GM12864 (cell line): ENCODE measurements around the gene WDR7.

Experiments
- DNase-seq: peaks from one replicate; pipeline ENCODE4 v3.0.0-alpha.2; 2011; ENCODE audit warnings: low read depth
- H3K4me3 ChIP-seq: 2 replicates; pipeline ENCODE4 v1.5.1; 2011; ENCODE audit warnings: mild to moderate bottlenecking, low read depth, low read length, control low read depth
- TF ChIP-seq, protein P1 (sequence below): IDR thresholded peaks from 2 replicates; pipeline ENCODE4 v1.5.1; 2011; ENCODE audit warnings: low read depth, mild to moderate bottlenecking, moderate library complexity, low read length, control low read depth, inconsistent platforms; ENCODE audit errors: missing control alignments

WDR7 gene

DNA sequence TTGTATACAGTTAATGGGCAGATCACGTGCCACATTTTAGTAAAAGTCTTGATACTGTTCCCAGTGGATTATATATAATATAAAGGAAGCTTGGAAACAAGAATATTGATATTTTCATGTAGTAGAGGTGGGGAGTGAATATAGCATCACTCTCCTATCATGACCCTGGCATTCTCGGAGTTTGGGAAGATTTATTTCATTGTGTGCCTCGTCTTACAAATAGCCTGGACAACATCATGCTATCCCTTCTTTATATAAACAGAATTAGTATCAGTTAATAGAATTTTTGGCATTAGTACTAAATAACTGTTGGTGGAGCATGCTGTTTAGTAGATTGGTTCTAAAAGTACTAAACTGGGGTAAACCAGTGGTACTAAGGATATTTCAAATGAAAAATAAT is 283.7 kb downstream of the WDR7 start:
- TF ChIP-seq, protein P1, sequence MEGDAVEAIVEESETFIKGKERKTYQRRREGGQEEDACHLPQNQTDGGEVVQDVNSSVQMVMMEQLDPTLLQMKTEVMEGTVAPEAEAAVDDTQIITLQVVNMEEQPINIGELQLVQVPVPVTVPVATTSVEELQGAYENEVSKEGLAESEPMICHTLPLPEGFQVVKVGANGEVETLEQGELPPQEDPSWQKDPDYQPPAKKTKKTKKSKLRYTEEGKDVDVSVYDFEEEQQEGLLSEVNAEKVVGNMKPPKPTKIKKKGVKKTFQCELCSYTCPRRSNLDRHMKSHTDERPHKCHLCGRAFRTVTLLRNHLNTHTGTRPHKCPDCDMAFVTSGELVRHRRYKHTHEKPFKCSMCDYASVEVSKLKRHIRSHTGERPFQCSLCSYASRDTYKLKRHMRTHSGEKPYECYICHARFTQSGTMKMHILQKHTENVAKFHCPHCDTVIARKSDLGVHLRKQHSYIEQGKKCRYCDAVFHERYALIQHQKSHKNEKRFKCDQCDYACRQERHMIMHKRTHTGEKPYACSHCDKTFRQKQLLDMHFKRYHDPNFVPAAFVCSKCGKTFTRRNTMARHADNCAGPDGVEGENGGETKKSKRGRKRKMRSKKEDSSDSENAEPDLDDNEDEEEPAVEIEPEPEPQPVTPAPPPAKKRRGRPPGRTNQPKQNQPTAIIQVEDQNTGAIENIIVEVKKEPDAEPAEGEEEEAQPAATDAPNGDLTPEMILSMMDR = no peak

DNA sequence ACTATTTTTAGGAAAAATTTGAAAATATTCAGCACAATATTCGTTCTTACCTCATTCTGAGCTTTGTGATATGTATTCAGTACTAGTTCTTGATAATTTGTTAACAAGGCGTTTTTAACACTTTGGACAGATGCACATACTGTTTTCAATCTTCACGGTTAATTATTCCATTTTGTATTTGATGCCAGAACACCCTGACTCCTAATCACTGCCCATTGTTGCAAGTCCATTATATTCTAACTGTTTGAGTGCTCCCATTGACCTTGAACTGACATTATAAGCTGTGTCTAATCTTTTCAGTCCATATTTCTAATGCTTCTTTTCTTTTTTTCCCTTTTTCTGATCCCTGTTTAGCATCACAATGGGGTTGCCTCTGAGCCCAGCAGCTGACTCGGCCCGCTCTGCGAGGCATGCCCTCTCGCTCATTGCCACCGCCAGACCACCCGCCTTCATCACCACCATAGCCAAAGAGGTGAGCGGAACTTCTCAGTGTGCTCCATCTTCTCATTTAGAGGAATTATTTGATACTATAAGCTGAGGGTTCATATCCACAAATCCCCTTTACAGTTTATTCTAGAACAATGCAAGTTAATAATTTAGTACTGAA is 284.4 kb downstream of the WDR7 start:
- TF ChIP-seq, protein P1 = no peak
- DNase-seq = no peak
- H3K4me3 ChIP-seq = no peak overlapping the region

More for the DNA sequence above, 283.7 kb downstream of the WDR7 start:
- H3K4me3 ChIP-seq = no peak overlapping the region
- no peak for DNase-seq

DNA sequence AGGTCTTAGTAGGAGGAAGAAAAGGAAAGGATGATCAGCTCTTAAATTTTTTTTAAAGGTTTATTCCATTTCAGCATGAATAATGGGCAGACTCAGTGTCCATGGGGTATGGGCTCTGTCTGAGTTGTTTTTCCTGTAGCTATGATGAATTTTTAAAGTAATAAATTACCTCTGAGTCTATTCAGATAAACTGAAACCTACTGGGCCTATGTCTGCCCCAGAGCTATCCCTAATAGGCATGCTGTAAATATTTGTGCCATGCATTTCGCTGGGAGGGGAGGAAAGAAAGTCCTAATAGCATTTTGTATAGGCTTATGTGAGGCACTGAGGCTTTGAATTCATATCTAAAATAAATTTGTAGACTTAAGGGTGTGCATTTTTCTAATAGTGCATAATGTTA is 285.3 kb downstream of the WDR7 start:
- H3K4me3 ChIP-seq = no peak overlapping the region
- TF ChIP-seq, protein P1 = no peak
- no peak for DNase-seq

DNA sequence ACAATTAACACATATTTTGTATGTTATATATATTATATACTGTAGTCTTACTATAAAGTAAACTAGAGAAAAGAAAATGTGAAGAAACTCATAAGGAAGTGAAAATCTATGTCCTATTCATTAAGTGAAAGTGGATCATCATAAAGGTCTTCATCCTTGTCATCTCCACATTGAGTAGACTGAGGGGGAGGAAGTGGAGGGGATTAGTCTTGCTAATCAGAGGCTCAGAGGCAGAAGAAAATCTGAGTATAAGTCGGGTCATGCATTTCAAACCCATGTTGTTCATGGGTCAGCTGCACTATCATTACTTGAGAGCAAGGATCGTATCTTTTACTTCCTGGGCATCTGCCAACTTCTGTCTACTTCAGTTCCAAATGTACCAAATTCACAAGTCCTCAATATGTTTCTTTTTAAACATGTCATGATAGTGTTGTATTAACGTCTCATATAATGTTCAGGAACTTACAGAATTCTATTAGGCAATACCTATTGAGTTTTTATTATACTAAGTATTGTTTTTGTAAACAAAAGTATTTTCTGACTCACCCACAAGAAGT is 286.8 kb downstream of the WDR7 start:
- TF ChIP-seq, protein P1 = no peak
- no peak for DNase-seq
- H3K4me3 ChIP-seq = no peak overlapping the region

DNA sequence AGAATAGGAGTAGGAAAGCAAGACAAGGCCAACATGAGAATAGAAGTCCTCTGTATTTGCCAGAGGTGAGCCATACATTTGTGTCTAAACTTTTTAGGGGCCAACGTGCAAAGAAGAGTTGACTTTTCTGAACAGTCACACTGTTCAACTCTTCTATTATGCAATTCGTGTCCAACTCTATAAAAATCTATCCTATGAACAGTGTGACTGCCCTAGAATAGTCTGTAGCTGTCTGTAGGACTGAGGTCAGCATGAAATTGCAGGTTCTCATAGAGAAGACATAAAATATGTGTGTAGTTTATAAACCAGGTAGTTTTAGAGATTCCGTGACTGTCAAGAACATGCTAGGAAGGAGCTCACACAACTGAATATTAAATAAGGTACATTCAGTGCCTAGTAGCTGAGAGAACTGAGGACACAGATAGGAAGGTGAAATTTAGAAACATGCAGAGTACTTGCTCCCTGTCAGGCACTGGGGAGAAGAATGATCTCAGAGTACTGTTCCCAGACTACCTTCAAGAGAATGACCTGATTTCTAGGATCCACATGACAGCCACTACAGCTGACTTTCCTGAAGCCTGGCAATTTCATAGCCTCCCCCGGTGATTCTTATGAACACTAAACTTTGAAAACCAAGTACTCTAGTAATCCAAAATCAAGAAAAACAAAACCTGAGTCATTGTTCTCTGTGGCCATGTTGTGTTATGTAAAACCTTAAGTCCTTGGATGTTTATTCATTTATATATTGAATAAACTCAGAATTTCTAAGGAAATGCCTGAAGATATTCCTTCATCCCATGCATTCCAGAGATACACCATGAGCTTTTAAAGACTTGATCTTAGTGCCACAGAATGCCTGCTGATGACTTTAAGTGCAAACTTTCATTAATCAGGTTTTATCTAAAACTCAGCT is 294.3 kb downstream of the WDR7 start:
- no peak for DNase-seq

DNA sequence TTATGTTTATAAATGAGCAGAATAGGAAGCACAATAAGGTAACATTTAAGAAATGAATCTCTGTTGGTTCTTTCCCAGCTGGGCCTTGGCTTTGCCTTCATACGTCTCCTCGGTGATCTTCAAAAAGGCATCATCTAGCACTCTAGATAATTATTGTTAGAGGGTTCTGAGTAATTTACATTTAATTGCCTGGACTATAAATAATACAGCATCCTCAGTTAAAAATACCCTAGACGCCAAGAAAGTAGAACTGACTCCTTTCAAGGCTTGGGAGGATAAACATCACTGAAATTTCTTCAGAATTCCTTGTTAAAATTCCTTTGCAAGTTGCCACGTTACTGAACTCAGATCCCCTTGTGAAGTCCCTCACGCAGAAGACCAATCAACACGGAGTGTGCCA is 296.1 kb downstream of the WDR7 start:
- TF ChIP-seq, protein P1 = no peak
- DNase-seq = no peak
- no peak overlapping the region for H3K4me3 ChIP-seq

More for the DNA sequence above, 294.3 kb downstream of the WDR7 start:
- TF ChIP-seq, protein P1 = no peak
- no peak overlapping the region for H3K4me3 ChIP-seq
